NT2/D1 (cell line): ENCODE measurements around the gene LAMTOR2.

Source experiments
- SUZ12 ChIP-seq: IDR thresholded peaks from 2 replicates; pipeline ENCODE4 v1.6.1; 2011; ENCODE audit not compliant: insufficient read length, insufficient read depth; ENCODE audit errors: extremely low read depth
- YY1 ChIP-seq: IDR thresholded peaks from 2 replicates; pipeline ENCODE4 v1.6.1; 2011; ENCODE audit not compliant: insufficient read length, insufficient read depth
- ZNF274 ChIP-seq: IDR thresholded peaks from 2 replicates; pipeline ENCODE4 v1.6.1; 2011; ENCODE audit warnings: mild to moderate bottlenecking, low read depth, low read length

DNA sequence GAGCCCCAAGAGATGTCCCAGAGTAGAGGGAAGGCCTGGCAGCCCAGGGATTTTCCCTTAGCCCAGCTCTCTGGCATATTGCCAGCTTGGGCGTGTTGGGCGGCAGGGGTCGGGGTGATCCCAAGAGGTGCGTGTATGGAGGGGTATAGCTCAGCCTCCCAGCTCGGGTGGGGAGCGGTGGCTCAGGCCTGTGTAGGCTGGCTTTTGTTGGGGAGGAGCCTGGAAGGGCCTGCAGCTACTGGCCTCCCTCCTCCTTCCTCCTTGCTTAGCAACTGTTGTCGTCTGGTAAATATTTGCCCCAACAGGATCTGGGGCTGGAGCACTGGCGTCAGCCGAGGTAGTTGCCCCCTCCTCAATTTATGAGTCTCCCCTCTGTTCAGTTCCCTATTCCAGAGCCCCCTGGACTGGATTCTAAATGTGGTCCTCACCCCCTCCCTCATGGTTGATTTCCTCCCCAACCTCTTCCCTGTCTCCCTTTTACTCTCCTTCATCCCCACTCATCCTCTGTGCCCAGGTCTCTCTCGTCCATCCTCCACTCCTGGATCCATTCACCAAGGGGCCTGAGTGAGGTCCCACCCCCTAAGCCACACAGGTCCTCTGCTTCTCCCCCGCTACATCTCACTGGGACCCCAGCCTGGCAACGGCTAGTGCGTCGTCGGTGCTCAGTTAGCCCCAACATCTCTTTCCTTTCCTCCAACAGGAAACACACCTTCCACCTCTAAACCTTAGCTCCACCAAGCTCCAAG, 49.7 kb downstream of the LAMTOR2 start:
- TF ChIP-seq SUZ12 (no peak), YY1 (no peak), ZNF274 (no peak)
